Gastroesophageal sphincter (tissue), 3 donors: ENCODE measurements around the gene KCMF1.

Source experiments
- CTCF ChIP-seq, 4 experiments: fragments of 200-600 bp in 2 of 4; fragments of 450-650 bp in 2 of 4; sonication (generic) in 1 of 4; IDR thresholded peaks; one replicate each; pipeline ENCODE4 v1.5.1; 2017 to 2019; ENCODE audit warnings: antibody characterized with exemption in 4 of 4, mild to moderate bottlenecking in 2 of 4, moderate library complexity in 2 of 4
- EP300 ChIP-seq: sonication (generic); formaldehyde crosslinking; IDR thresholded peaks from one replicate; pipeline ENCODE4 v1.6.1; 2017; ENCODE audit warnings: antibody characterized with exemption, mild to moderate bottlenecking
- POLR2A ChIP-seq, 2 donors: fragments of 450-650 bp; IDR thresholded peaks; one replicate each; pipeline ENCODE4 v1.6.1; 2017; ENCODE audit warnings: antibody characterized with exemption in 2 of 2, mild to moderate bottlenecking in 2 of 2, moderate library complexity in 1 of 2
- POLR2AphosphoS5 ChIP-seq: sonication (generic); formaldehyde crosslinking; IDR thresholded peaks from one replicate; pipeline ENCODE4 v1.6.1; 2017; ENCODE audit warnings: antibody characterized with exemption

GRCh38 chr2:85001595-85001994 is 30.6 kb downstream of the KCMF1 start:
- TF ChIP-seq CTCF (IDR thresholded peaks at IDR 0.05) (no peak), EP300 (no peak), POLR2A (IDR thresholded peaks at IDR 0.05) (no peak), POLR2AphosphoS5 (no peak)
